NCI-H2029 (cell line): Measurements from ENCODE around the gene GPNMB.
"Not testable (repeated sequence)": the region's sequence is repeated elsewhere in the genome, so short reads cannot be mapped to it uniquely, and the experiment has no call there.

Experiments used
- DNase-seq: peaks from one replicate; lab custom pipeline; 2025; lab: John Stamatoyannopoulos, UW

Gene GPNMB

GRCh38 chr7:23306936-23307521 lies 60.5 kb downstream of the GPNMB start:
- no peak for DNase-seq

- DNase-seq, result no peak
Measured at GRCh38 chr7:23308754-23309153, 62.2 kb downstream of the GPNMB start.

- DNase-seq, result not testable (repeated sequence)
Measured at GRCh38 chr7:23312141-23312540, 65.6 kb downstream of the GPNMB start.

- peak; percentile 24 for DNase-seq
Measured at GRCh38 chr7:23315366-23315765, 68.8 kb downstream of the GPNMB start.
